Omental fat pad (tissue), 4 donors: ENCODE data around the gene CAMK2D. TPM values are rescaled to one million over a fixed set of nuclear protein-coding genes. Genes with fewer than 3 reads are reported as not detected.

Experiments
- ATAC-seq: fragments of 150-250 bp; one replicate; pipeline ENCODE4 v1.9.1; 2016; ENCODE audit warnings: mild to moderate bottlenecking, moderate library complexity; ENCODE audit not compliant: low FRiP score
- DNase-seq: peaks from one replicate; pipeline ENCODE4 v3.0.0-alpha.2; 2019; ENCODE audit warnings: low spot score
- CTCF ChIP-seq, 3 donors: fragments of 450-650 bp; IDR thresholded peaks; one replicate each; pipeline ENCODE4 v1.5.1; 2016 to 2017; ENCODE audit warnings: antibody characterized with exemption in 3 of 3, mild to moderate bottlenecking in 3 of 3, moderate library complexity in 2 of 3
- total RNA-seq, 4 donors: library from RNA; depleted of rRNA; stranded (reverse); fragments of >200 nt; gene quantifications; one replicate each; pipeline ENCODE4 v1.1.0, GENCODE V29; 2016

CAMK2D gene
- total RNA-seq, 4 donors from 2014 or later = 78.7 to 86.1 (median 83.2) TPM

GRCh38 chr4:113604955-113605354 lies 156.6 kb downstream of the CAMK2D start:
- no peak for ATAC-seq
- TF ChIP-seq CTCF (IDR thresholded peaks at IDR 0.05) = no peak

GRCh38 chr4:113603911-113604310 lies 157.6 kb downstream of the CAMK2D start:
- ATAC-seq (no peak), DNase-seq (no peak)
- no peak for TF ChIP-seq CTCF (IDR thresholded peaks at IDR 0.05)

More at GRCh38 chr4:113604955-113605354, 156.6 kb downstream of the CAMK2D start:
- DNase-seq = no peak

- TF ChIP-seq CTCF (IDR thresholded peaks at IDR 0.05) = no peak
- no peak for ATAC-seq
- no peak for DNase-seq
Observed at GRCh38 chr4:113602646-113603228, 158.8 kb downstream of the CAMK2D start.

DNA sequence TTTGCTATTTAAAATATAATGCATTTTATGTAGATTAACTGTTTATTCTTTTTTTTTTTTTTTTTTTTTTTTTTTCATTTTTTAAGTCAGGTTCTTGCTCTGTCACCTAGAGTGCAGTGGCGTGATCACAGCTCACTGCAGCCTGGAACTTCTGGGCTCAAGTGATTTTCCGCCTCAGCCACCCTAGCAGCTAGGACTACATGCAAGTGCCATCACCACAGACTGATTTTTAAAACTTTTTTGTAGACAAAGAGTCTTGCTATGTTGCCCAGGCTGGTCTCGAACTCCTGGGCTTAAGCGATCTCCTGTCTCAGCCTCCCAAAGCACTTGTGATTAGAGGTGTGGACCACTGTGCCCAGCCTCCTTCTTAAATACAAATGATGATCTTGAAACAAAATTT lies 159.9 kb downstream of the CAMK2D start:
- no peak for TF ChIP-seq CTCF (IDR thresholded peaks at IDR 0.05)
- DNase-seq (no peak), ATAC-seq (no peak)

DNA sequence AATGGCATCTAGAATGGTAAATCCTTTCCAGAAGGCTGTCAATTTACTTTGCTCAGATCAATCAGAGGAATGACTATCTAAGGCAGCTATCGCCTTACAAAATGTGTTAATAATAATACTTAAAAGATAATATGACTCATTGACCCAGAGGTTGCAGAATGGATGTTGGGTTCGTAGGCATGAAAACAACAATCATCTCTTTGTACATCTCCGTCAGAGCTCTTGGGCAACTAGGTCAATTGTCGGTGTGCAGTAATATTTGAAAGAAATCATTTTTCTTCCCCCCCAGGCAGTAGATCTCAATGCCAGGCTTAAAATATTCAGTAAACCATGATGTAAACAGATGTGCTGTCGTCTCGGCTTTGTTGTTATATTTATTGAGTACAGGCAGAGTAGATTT lies 165.1 kb downstream of the CAMK2D start:
- DNase-seq (no peak), ATAC-seq (no peak)
- TF ChIP-seq CTCF (IDR thresholded peaks at IDR 0.05) = no peak

DNA sequence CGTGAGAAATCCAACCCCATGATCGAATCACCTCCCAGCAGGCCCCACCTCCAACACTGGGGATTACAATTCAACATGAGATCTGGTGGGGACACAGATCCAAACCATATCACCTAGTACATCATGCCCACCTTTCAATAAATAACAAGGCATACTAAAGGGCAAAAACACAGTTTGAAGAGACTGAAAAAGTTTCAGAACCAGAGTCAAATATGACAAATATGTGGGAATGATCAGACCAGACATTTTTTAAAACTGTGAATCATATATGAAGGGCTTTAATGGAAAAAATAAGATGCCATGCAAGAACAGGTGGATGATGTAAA lies 167.3 kb downstream of the CAMK2D start:
- no peak for TF ChIP-seq CTCF (IDR thresholded peaks at IDR 0.05)
- DNase-seq (no peak), ATAC-seq (no peak)

DNA sequence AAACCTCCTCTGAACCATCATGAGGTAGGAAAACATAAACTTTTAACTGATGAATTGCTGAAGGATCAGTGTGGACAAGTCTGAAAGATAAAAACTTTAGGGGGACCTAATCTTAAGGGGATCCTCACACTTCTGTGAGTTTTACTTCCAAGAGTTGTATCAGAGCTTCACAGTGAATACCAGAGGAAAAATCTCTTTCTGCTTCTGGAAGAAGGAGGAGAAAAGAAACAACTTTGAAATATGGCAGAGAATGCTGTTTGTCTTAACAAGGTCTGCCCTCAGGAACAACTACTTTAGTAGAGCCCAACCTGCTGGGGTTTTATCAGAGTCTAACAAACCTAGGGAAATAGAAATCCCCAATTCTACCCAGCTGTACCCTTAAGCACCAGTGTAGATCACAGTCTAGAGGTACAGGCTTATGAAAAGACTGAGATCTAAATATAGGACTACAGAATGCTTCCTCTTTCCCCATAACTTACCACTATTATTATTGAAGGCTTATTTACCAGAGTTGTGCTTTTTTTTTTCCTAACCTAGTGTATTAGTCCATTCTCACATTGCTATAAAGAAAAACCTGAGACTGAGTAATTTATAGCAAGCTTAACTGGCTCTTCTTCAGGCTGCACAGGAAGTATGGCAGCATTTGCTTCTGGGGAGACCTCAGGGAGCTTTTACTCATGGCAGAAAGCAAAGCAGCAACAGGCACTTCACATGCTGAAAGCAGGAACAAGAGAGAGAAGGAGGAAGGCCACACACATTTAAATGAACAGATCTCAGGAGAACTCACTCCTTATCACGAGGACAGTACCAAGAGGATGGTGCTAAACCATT lies 167.9 kb downstream of the CAMK2D start:
- no peak for TF ChIP-seq CTCF (IDR thresholded peaks at IDR 0.05)

More for the DNA sequence above, 167.9 kb downstream of the CAMK2D start:
- no peak for ATAC-seq
- DNase-seq = no peak
